ENCODE results near the gene BRINP3. TPM values are rescaled to one million over a fixed set of nuclear protein-coding genes. Genes with fewer than 3 reads are reported as not detected.

Gene BRINP3
- total and polyA plus RNA-seq, 2 of the 13 experiments (the other 11 are each of a cell fraction or from before 2014, with no cell fraction given), result not detected

- TF ChIP-seq ATF7 (IDR thresholded peaks at IDR 0.05) (no peak), ATF7 (CRISPR knock-in tag; IDR thresholded peaks at IDR 0.05) (no peak), ZNF253 (CRISPR knock-in tag; IDR thresholded peaks at IDR 0.05; ENCODE audit: borderline replicate concordance) (no peak), MAFK (conservative IDR thresholded peaks at IDR 0.05 in 1 of 2, IDR thresholded peaks at IDR 0.05 in 1 of 2; ENCODE audit: low read length in 2 of 2) (peak; percentile 73 to 80), ZNF75D (CRISPR knock-in tag; IDR thresholded peaks at IDR 0.05; ENCODE audit: borderline replicate concordance) (no peak), ZXDC (CRISPR knock-in tag; IDR thresholded peaks at IDR 0.05) (no peak)
Observed at GRCh38 chr1:190159146-190159545, 318.5 kb downstream of the BRINP3 start (continued).

GRCh38 chr1:190154744-190155143, 322.9 kb downstream of the BRINP3 start:
- TF ChIP-seq EP300 (IDR thresholded peaks at IDR 0.05; ENCODE audit: low read depth in 2 of 2, low read length in 2 of 2) (no peak), EP300 (CRISPR knock-in tag; IDR thresholded peaks at IDR 0.05; ENCODE audit: borderline replicate concordance) (no peak), AKNA (CRISPR knock-in tag; IDR thresholded peaks at IDR 0.05; ENCODE audit: borderline replicate concordance) (no peak), BRF2 (CRISPR knock-in tag; IDR thresholded peaks at IDR 0.05) (no peak), ZNF883 (CRISPR knock-in tag; IDR thresholded peaks at IDR 0.05; ENCODE audit: not compliant biosample characterization) (no peak), NFE2 (CRISPR knock-in tag; IDR thresholded peaks at IDR 0.05) (no peak), ZNF740 (CRISPR knock-in tag; IDR thresholded peaks at IDR 0.05) (no peak), SCMH1 (CRISPR knock-in tag; IDR thresholded peaks at IDR 0.05; ENCODE audit: borderline replicate concordance) (no peak)
- 2% methylated on average over 2 of the region's 2 CpGs for WGBS (ENCODE audit: low lambda C conversion rate)

More at GRCh38 chr1:190154744-190155143, 322.9 kb downstream of the BRINP3 start:
- Histone ChIP-seq H3K4me3 (replicated peaks in 1 of 3; ENCODE audit: insufficient read depth in 1 of 3, low read depth in 2 of 3, low read length in 3 of 3) (no peak overlapping the region), H4K20me1 (ENCODE audit: insufficient read depth, low read length) (no peaks in the 10 kb centered on the region), H3K36me3 (replicated peaks in 1 of 2; ENCODE audit: control insufficient read depth in 1 of 2, insufficient read depth in 2 of 2, low read length in 2 of 2) (no peaks in the 10 kb centered on the region), H3K9ac (ENCODE audit: insufficient read depth, low read depth, low read length) (no peak overlapping the region), H3K27ac (ENCODE audit: extremely low read length, insufficient read depth, low read length) (no peak overlapping the region), H3K9me3 (ENCODE audit: low read length) (no peaks in the 10 kb centered on the region), H3K27me3 (ENCODE audit: control insufficient read depth in 1 of 2, insufficient read depth in 2 of 2, low read length in 2 of 2) (no peaks in the 10 kb centered on the region; a peak in 1 of 5 replicates), H3K4me1 (ENCODE audit: insufficient read depth, low read length) (no peaks in the 10 kb centered on the region), H3K79me2 (ENCODE audit: insufficient read depth, low read length) (no peaks in the 10 kb centered on the region), H3K4me2 (ENCODE audit: low read depth, low read length) (no peak overlapping the region), H2AFZ (ENCODE audit: low read length) (no peak overlapping the region)
- ChIA-PET CTCF (ENCODE audit: low intra/inter-chr PET ratio, low total read pairs) (no interaction called here), POLR2A (no interaction called here)
- in situ Hi-C loops (cut with HindIII; ENCODE audit: extremely low pct_ligation_motif_present, low pct_unique_long_range_greater_than_20kb) (no loop called here), intact Hi-C loops (cut with micrococcal nuclease; ENCODE audit: unreplicated experiment) (no loop called here)
- no TSS peak for BruUV-seq (replicated peaks)
- no peak for DNase-seq (ENCODE audit: low spot score)
- FAIRE-seq, result no peak
- no peak for ATAC-seq
